K562 (cell line): ENCODE data around the gene RCSD1. TPM values are rescaled to one million over a fixed set of nuclear protein-coding genes. Genes with fewer than 3 reads are reported as not detected.

Source experiments
- ETV1 ChIP-seq: fragments of 450-650 bp; conservative IDR thresholded peaks from 2 replicates; pipeline ENCODE4 v1.6.1; 2016; ENCODE audit warnings: missing genetic modification characterization, control low read depth, low read depth, missing compliant biosample characterization
- HDAC2 ChIP-seq: fragments of 450-650 bp; IDR thresholded peaks from 2 replicates; pipeline ENCODE4 v1.6.1; 2016; ENCODE audit warnings: mild to moderate bottlenecking
- POLR2B ChIP-seq: fragments of 450-650 bp; IDR thresholded peaks from 2 replicates; pipeline ENCODE4 v1.6.1; 2018; ENCODE audit warnings: low read depth; ENCODE audit not compliant: partially characterized antibody
- PRPF4 ChIP-seq: fragments of 200-400 bp; formaldehyde crosslinking; IDR thresholded peaks from one replicate; pipeline ENCODE4 v1.6.1; 2017; ENCODE audit warnings: low read length, low read depth, mild to moderate bottlenecking; ENCODE audit not compliant: insufficient read depth, poor library complexity, severe bottlenecking
- RAD21 ChIP-seq, 2 experiments: fragments of 250-450 bp in 1 of 2; fragments of 450-650 bp in 1 of 2; sonication (Bioruptor Pico) in 1 of 2; formaldehyde crosslinking in 1 of 2; IDR thresholded peaks in 1 of 2; conservative IDR thresholded peaks in 1 of 2; 2 replicates each; pipeline versions ENCODE4 v1.4.0 to v1.8.0; 2020 to 2022; ENCODE audit warnings: mild to moderate bottlenecking in 2 of 2, moderate library complexity in 1 of 2
- TEAD4 ChIP-seq, 2 experiments: sonication (generic) in 1 of 2; formaldehyde crosslinking in 1 of 2; IDR thresholded peaks; 2 replicates each; pipeline versions ENCODE4 v1.6.1 to v1.8.0; 2012 to 2022; ENCODE audit warnings: borderline replicate concordance in 1 of 2, inconsistent platforms in 1 of 2, low read length in 1 of 2, mild to moderate bottlenecking in 1 of 2, missing genetic modification reagents in 1 of 2
- WHSC1 ChIP-seq: IDR thresholded peaks from one replicate; pipeline ENCODE4 v1.6.1; 2012; ENCODE audit warnings: low read length, control low read depth, inconsistent platforms
- ZKSCAN8 ChIP-seq: fragments of 200-800 bp; sonication (Bioruptor generic); IDR thresholded peaks from 2 replicates; pipeline ENCODE4 v1.6.1; 2016; ENCODE audit warnings: missing genetic modification characterization, missing compliant biosample characterization
- ZNF133 ChIP-seq: fragments of 250-450 bp; sonication (Bioruptor Pico); IDR thresholded peaks from 2 replicates; pipeline ENCODE4 v1.4.0; 2020; ENCODE audit warnings: mild to moderate bottlenecking
- ZNF174 ChIP-seq: fragments of 250-450 bp; sonication (Bioruptor Pico); IDR thresholded peaks from 2 replicates; pipeline ENCODE4 v1.4.0; 2020; ENCODE audit warnings: mild to moderate bottlenecking
- ZNF354B ChIP-seq: fragments of 250-450 bp; sonication (Bioruptor Pico); IDR thresholded peaks from 2 replicates; pipeline ENCODE4 v1.4.0; 2020
- ZNF609 ChIP-seq: sonication (generic); formaldehyde crosslinking; IDR thresholded peaks from 2 replicates; pipeline ENCODE4 v1.8.1; 2023; ENCODE audit warnings: missing genetic modification reagents, mild to moderate bottlenecking, borderline replicate concordance
- ZNF77 ChIP-seq: fragments of 250-450 bp; sonication (Bioruptor Pico); IDR thresholded peaks from 2 replicates; pipeline ENCODE4 v1.5.0; 2020
- polyA plus RNA-seq, 8 experiments: library from polyadenylated mRNA; depleted of rRNA in 4 of 8; stranded (reverse) in 5 of 8; unstranded in 3 of 8; fragments of >200 nt; fragmentation: Nextera tagmentation in 2 of 8; fragmentation: Illumina TruSeq in 1 of 8; extraction: Ambion mirVana in 2 of 8; extraction: Trizol in 1 of 8; gene quantifications; 2 replicates each; pipeline versions ENCODE4 v1.2.1 to v1.2.3, GENCODE V29; 2011 to 2014; ENCODE audit warnings: inconsistent platforms in 1 of 8, missing spikeins in 1 of 8
- total RNA-seq, 7 experiments: library from RNA; depleted of rRNA in 6 of 7; stranded (reverse); fragments of >200 nt in 6 of 7; fragmentation: Illumina TruSeq in 2 of 7; extraction: Trizol in 2 of 7; gene quantifications; 2 replicates each; pipeline versions ENCODE4 v1.2.1 to v1.2.3, GENCODE V29; 2011 to 2021; ENCODE audit warnings: low replicate concordance in 1 of 7
- TF ChIP-seq, protein P1 (sequence below): sonication (generic); formaldehyde crosslinking; IDR thresholded peaks from 2 replicates; pipeline ENCODE4 v1.8.0; 2022; ENCODE audit warnings: missing genetic modification reagents, mild to moderate bottlenecking, moderate library complexity, borderline replicate concordance
- TF ChIP-seq, protein P2 (sequence below): fragments of 200-800 bp; sonication (Bioruptor generic); IDR thresholded peaks from 2 replicates; pipeline ENCODE4 v1.6.1; 2016; ENCODE audit warnings: missing genetic modification characterization, missing compliant biosample characterization

Gene RCSD1
- total and polyA plus RNA-seq, 9 of the 15 experiments (the other 6 are each of a cell fraction or from before 2014, with no cell fraction given), result 7.8 to 69.8 (median 45.3) TPM

DNA sequence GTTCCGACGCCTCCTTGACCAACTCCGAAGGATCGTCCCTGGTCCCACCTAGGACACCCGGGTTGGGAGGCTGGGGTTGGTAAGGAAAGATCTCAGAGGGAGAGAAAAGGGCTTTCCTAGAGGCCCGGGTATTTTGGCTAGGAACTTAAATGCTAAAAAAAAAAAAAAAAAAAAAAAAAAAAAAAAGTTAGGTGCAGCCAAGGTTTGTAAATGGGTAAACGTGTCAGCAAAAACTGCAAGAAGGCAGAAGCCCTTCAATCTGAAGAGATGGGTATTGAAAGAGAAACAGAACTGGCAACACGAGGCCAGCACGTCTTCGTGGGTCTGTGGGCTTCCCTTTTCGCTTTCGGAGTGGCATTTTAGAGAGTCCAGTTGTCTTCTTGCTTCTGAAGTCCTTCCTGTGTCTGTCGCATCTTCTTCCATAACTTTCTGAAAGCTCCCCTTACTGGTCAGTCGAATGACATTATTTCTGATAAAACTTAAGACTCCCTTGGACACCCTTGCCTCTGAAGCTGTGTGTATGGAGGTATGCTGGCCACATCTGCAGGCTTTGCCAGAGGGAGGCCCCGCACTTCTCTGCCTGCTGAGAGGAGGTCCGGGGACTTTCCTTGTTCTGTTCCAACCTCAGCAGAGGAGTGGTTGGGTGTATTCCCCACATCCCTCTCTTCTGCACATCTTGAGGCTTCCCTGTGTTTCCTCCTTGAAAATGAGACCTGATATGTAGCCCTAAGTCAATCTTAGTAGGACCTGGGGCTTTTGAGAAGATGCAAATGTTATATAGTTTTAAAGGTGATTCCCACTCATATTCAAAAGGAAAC is 745 bp downstream of the RCSD1 start (continued):
- TF ChIP-seq ZNF609 (CRISPR knock-in tag) (no peak), HDAC2 (no peak), PRPF4 (no peak), ZNF354B (CRISPR knock-in tag) (no peak), ZNF174 (CRISPR knock-in tag) (no peak), ETV1 (tag) (no peak), TEAD4 (IDR thresholded peaks at IDR 0.05; ENCODE audit: low read length) (peak; percentile 2; the same call in 1 of the 2 replicates), TEAD4 (CRISPR knock-in tag; IDR thresholded peaks at IDR 0.05; ENCODE audit: borderline replicate concordance) (no peak), WHSC1 (peak; percentile 18), ZNF133 (no peak), ZNF77 (CRISPR knock-in tag) (no peak), POLR2B (no peak), ZKSCAN8 (CRISPR knock-in tag) (0 out of 2 replicates have a peak, but pooled peaks have one; percentile 53), RAD21 (CRISPR knock-in tag; conservative IDR thresholded peaks at IDR 0.05 in 1 of 2, IDR thresholded peaks at IDR 0.05 in 1 of 2) (no peak)
- TF ChIP-seq, protein P1, sequence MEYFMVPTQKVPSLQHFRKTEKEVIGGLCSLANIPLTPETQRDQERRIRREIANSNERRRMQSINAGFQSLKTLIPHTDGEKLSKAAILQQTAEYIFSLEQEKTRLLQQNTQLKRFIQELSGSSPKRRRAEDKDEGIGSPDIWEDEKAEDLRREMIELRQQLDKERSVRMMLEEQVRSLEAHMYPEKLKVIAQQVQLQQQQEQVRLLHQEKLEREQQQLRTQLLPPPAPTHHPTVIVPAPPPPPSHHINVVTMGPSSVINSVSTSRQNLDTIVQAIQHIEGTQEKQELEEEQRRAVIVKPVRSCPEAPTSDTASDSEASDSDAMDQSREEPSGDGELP, result no peak
- TF ChIP-seq, protein P2, sequence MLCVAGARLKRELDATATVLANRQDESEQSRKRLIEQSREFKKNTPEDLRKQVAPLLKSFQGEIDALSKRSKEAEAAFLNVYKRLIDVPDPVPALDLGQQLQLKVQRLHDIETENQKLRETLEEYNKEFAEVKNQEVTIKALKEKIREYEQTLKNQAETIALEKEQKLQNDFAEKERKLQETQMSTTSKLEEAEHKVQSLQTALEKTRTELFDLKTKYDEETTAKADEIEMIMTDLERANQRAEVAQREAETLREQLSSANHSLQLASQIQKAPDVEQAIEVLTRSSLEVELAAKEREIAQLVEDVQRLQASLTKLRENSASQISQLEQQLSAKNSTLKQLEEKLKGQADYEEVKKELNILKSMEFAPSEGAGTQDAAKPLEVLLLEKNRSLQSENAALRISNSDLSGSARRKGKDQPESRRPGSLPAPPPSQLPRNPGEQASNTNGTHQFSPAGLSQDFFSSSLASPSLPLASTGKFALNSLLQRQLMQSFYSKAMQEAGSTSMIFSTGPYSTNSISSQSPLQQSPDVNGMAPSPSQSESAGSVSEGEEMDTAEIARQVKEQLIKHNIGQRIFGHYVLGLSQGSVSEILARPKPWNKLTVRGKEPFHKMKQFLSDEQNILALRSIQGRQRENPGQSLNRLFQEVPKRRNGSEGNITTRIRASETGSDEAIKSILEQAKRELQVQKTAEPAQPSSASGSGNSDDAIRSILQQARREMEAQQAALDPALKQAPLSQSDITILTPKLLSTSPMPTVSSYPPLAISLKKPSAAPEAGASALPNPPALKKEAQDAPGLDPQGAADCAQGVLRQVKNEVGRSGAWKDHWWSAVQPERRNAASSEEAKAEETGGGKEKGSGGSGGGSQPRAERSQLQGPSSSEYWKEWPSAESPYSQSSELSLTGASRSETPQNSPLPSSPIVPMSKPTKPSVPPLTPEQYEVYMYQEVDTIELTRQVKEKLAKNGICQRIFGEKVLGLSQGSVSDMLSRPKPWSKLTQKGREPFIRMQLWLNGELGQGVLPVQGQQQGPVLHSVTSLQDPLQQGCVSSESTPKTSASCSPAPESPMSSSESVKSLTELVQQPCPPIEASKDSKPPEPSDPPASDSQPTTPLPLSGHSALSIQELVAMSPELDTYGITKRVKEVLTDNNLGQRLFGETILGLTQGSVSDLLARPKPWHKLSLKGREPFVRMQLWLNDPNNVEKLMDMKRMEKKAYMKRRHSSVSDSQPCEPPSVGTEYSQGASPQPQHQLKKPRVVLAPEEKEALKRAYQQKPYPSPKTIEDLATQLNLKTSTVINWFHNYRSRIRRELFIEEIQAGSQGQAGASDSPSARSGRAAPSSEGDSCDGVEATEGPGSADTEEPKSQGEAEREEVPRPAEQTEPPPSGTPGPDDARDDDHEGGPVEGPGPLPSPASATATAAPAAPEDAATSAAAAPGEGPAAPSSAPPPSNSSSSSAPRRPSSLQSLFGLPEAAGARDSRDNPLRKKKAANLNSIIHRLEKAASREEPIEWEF (CRISPR knock-in tag), result peak; percentile 80; the same call in 1 of the 2 replicates
